HL-60 (cell line): ENCODE measurements around the gene DYSF.

ENCODE experiments used
- DNase-seq, 2 experiments: peaks; one replicate each; pipeline ENCODE4 v3.0.0-alpha.2; 2010 to 2020; ENCODE audit warnings: low read depth in 1 of 2, low spot score in 1 of 2
- H3K27ac ChIP-seq: fragments of 250-450 bp; sonication (Bioruptor Pico); replicated peaks from 2 replicates; pipeline ENCODE4 v1.5.1; 2020; ENCODE audit warnings: mild to moderate bottlenecking, moderate library complexity
- H3K27me3 ChIP-seq: fragments of 250-450 bp; sonication (Bioruptor Pico); 2 replicates; pipeline ENCODE4 v1.5.1; 2021; ENCODE audit warnings: mild to moderate bottlenecking, moderate library complexity; ENCODE audit not compliant: insufficient read depth, poor library complexity, severe bottlenecking
- H3K4me3 ChIP-seq: replicated peaks from 2 replicates; pipeline ENCODE4 v1.5.1; 2011; ENCODE audit warnings: mild to moderate bottlenecking, control low read depth, low read length; ENCODE audit not compliant: insufficient read depth
- GABPA ChIP-seq: IDR thresholded peaks from 2 replicates; pipeline ENCODE4 v1.6.1; 2012; ENCODE audit warnings: low read depth
- POLR2AphosphoS5 ChIP-seq: IDR thresholded peaks from 2 replicates; pipeline ENCODE4 v1.6.1; 2012; ENCODE audit warnings: low read depth
- SPI1 ChIP-seq: IDR thresholded peaks from 2 replicates; pipeline ENCODE4 v1.6.1; 2012; ENCODE audit warnings: low read depth, mild to moderate bottlenecking, borderline replicate concordance
- TF ChIP-seq, protein P1 (sequence below): IDR thresholded peaks from 2 replicates; pipeline ENCODE4 v1.6.1; 2012; ENCODE audit warnings: low read depth; ENCODE audit not compliant: insufficient replicate concordance
- TF ChIP-seq, protein P2 (sequence below): IDR thresholded peaks from one replicate; pipeline ENCODE4 v1.5.1; 2011; ENCODE audit warnings: low read length, control low read depth, inconsistent platforms; ENCODE audit not compliant: insufficient read depth

DYSF gene

DNA sequence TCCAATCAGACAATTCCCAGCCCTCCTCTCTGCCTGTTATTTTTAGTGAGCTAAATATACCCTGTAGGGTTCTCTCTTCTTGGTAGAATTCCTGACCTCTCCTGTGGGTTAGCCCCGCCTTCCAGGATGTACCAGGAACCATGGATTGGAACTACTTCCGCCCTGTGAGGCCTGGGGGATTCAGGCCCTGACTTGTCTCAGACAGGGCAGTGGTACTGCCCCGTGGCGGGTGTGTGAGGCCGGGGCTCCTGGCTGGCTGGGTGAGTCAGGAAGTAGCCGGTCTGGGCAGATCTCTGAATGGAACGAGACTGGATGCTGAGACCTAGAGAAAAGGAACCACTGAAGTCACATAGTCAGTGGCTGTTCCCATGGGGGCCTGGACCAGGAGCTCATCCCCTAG lies 50.5 kb downstream of the DYSF start:
- no peaks in the 10 kb centered on the region for H3K27me3 ChIP-seq
- DNase-seq, result no peak
- no peak for TF ChIP-seq GABPA
- TF ChIP-seq, protein P1, sequence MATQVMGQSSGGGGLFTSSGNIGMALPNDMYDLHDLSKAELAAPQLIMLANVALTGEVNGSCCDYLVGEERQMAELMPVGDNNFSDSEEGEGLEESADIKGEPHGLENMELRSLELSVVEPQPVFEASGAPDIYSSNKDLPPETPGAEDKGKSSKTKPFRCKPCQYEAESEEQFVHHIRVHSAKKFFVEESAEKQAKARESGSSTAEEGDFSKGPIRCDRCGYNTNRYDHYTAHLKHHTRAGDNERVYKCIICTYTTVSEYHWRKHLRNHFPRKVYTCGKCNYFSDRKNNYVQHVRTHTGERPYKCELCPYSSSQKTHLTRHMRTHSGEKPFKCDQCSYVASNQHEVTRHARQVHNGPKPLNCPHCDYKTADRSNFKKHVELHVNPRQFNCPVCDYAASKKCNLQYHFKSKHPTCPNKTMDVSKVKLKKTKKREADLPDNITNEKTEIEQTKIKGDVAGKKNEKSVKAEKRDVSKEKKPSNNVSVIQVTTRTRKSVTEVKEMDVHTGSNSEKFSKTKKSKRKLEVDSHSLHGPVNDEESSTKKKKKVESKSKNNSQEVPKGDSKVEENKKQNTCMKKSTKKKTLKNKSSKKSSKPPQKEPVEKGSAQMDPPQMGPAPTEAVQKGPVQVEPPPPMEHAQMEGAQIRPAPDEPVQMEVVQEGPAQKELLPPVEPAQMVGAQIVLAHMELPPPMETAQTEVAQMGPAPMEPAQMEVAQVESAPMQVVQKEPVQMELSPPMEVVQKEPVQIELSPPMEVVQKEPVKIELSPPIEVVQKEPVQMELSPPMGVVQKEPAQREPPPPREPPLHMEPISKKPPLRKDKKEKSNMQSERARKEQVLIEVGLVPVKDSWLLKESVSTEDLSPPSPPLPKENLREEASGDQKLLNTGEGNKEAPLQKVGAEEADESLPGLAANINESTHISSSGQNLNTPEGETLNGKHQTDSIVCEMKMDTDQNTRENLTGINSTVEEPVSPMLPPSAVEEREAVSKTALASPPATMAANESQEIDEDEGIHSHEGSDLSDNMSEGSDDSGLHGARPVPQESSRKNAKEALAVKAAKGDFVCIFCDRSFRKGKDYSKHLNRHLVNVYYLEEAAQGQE, result no peak
- no peak for TF ChIP-seq POLR2AphosphoS5
- TF ChIP-seq, protein P2, sequence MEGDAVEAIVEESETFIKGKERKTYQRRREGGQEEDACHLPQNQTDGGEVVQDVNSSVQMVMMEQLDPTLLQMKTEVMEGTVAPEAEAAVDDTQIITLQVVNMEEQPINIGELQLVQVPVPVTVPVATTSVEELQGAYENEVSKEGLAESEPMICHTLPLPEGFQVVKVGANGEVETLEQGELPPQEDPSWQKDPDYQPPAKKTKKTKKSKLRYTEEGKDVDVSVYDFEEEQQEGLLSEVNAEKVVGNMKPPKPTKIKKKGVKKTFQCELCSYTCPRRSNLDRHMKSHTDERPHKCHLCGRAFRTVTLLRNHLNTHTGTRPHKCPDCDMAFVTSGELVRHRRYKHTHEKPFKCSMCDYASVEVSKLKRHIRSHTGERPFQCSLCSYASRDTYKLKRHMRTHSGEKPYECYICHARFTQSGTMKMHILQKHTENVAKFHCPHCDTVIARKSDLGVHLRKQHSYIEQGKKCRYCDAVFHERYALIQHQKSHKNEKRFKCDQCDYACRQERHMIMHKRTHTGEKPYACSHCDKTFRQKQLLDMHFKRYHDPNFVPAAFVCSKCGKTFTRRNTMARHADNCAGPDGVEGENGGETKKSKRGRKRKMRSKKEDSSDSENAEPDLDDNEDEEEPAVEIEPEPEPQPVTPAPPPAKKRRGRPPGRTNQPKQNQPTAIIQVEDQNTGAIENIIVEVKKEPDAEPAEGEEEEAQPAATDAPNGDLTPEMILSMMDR, result no peak
- no peak for TF ChIP-seq SPI1
- H3K4me3 ChIP-seq, result no peak overlapping the region
- H3K27ac ChIP-seq, result no peak overlapping the region

DNA sequence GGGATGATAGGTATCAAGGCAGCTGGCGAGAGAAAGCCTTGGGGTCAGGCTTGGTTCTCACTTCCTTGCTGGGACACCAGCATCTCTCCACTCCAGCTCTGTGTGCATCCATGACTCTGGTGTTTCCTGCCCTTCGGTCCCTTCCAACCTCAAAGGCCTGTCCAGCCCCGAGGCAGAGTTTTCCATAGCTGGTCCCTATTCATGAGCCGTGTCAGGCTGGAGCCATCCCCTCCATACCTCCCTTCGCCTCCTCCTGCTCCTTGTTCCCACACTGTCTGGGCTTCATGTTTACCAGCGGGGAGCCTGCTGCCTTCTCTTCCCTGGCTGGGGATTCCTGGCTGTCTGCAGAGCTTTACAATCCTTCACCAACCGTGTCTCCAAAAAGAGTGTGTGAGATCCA lies 51.2 kb downstream of the DYSF start:
- TF ChIP-seq, protein P1, result no peak
- TF ChIP-seq GABPA, result no peak
- TF ChIP-seq SPI1, result no peak
- TF ChIP-seq, protein P2, result no peak
- TF ChIP-seq POLR2AphosphoS5, result no peak
- DNase-seq, result no peak
- no peak overlapping the region for H3K27ac ChIP-seq
- no peaks in the 10 kb centered on the region for H3K27me3 ChIP-seq
- H3K4me3 ChIP-seq, result no peak overlapping the region

DNA sequence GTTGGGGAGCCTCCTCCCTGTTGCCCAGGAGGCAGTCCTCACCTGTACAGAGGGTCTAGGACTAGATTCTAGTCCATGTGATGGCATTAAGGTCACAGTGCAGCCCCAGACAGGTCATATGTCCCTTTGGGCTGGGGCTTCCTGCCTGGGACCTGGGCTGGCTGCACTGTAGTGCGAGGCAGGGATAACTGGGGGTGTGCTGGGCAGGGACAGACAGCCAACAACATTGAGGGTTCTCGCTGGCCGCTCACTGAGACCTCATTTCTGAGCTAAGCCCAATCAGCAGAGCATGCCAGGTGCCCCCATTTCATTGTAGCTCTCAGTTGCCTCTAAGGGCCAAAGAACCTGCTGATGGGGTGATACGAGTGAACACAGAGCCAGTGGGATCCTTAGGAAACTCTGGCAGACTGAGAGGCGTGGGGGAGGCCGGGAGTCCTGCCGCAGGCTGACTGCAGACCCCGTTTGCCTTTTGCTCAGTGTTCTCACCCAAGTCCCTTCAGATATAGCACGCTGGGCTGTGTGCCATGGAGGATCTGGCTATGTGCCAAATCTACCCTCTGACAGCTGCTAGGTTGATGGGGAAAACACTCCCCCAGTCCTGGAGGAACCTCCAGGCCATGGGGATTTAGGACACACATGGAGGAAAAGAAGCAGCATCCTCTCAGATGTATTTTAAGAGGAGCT lies 51.9 kb downstream of the DYSF start:
- H3K4me3 ChIP-seq, result no peak overlapping the region
- TF ChIP-seq POLR2AphosphoS5 (no peak), GABPA (no peak), SPI1 (no peak)
- TF ChIP-seq, protein P2, result no peak
- TF ChIP-seq, protein P1, result no peak

More for the DNA sequence above, 51.9 kb downstream of the DYSF start:
- Histone ChIP-seq H3K27me3 (no peaks in the 10 kb centered on the region), H3K27ac (no peak overlapping the region)
- no peak for DNase-seq
